Keratinocyte (primary cell): ENCODE results near the gene SIK2. TPM values are rescaled to one million over a fixed set of nuclear protein-coding genes. Genes with fewer than 3 reads are reported as not detected.

Experiments used
- DNase-seq: peaks from one replicate; pipeline ENCODE4 v3.0.0-alpha.2; 2011; ENCODE audit warnings: low read depth, missing footprints, low spot score
- FAIRE-seq: peaks from 2 replicates; lab custom pipeline; 2011; peaks lifted over from hg19 to GRCh38; lab: Jason Lieb, UNC
- H2AFZ ChIP-seq: 2 replicates; pipeline ENCODE4 v1.6.0; 2012; ENCODE audit warnings: low read length, control low read depth, inconsistent platforms; ENCODE audit not compliant: control insufficient read depth
- H3K27ac ChIP-seq: 2 replicates; pipeline ENCODE4 v1.5.1; 2011; ENCODE audit warnings: low read length; ENCODE audit not compliant: control insufficient read depth, insufficient read depth
- H3K27me3 ChIP-seq: 3 replicates; pipeline ENCODE4 v1.6.0; 2011; ENCODE audit warnings: low read length; ENCODE audit not compliant: control insufficient read depth, insufficient read depth; ENCODE audit errors: extremely low read depth
- H3K36me3 ChIP-seq, 2 experiments: 2 replicates in 1 of 2; 3 replicates in 1 of 2; pipeline ENCODE4 v1.5.1; 2011; ENCODE audit warnings: low read length in 2 of 2, mild to moderate bottlenecking in 1 of 2; ENCODE audit not compliant: control insufficient read depth in 2 of 2, insufficient read depth in 2 of 2; ENCODE audit errors: extremely low read depth in 1 of 2
- H3K4me1 ChIP-seq: 3 replicates; pipeline ENCODE4 v1.5.1; 2011; ENCODE audit warnings: low read length; ENCODE audit not compliant: control insufficient read depth, insufficient read depth; ENCODE audit errors: extremely low read depth
- H3K4me2 ChIP-seq: 3 replicates; pipeline ENCODE4 v1.6.0; 2011; ENCODE audit warnings: low read depth, low read length; ENCODE audit not compliant: control insufficient read depth, insufficient read depth; ENCODE audit errors: extremely low read depth
- H3K4me3 ChIP-seq, 3 experiments: fragments of 200-600 bp in 1 of 3; sonication (generic) in 1 of 3; 2 replicates in 2 of 3; 3 replicates in 1 of 3; pipeline ENCODE4 v1.5.1; 2011 to 2016; ENCODE audit warnings: low read length in 3 of 3, mild to moderate bottlenecking in 3 of 3, control low read depth in 2 of 3, inconsistent platforms in 1 of 3, low read depth in 1 of 3, mixed read lengths in 1 of 3, mixed run types in 1 of 3, moderate library complexity in 1 of 3; ENCODE audit not compliant: control insufficient read depth in 2 of 3, insufficient read depth in 2 of 3; ENCODE audit errors: extremely low read depth in 1 of 3
- H3K79me2 ChIP-seq: 2 replicates; pipeline ENCODE4 v1.6.0; 2012; ENCODE audit warnings: low read length; ENCODE audit not compliant: control insufficient read depth, insufficient read depth
- H3K9ac ChIP-seq: 3 replicates; pipeline ENCODE4 v1.6.0; 2011; ENCODE audit warnings: low read length; ENCODE audit not compliant: control insufficient read depth, insufficient read depth; ENCODE audit errors: extremely low read depth
- H3K9me1 ChIP-seq: 3 replicates; pipeline ENCODE4 v1.6.0; 2011; ENCODE audit warnings: low read length; ENCODE audit not compliant: control insufficient read depth, insufficient read depth; ENCODE audit errors: extremely low read depth
- H3K9me3 ChIP-seq: 2 replicates; pipeline ENCODE4 v1.5.1; 2012; ENCODE audit warnings: low read depth, low read length; ENCODE audit not compliant: control insufficient read depth
- H4K20me1 ChIP-seq: 3 replicates; pipeline ENCODE4 v1.6.0; 2011; ENCODE audit warnings: low read length; ENCODE audit not compliant: control insufficient read depth, insufficient read depth; ENCODE audit errors: extremely low read depth
- CTCF ChIP-seq, 3 experiments: IDR thresholded peaks in 1 of 3; conservative IDR thresholded peaks in 1 of 3; optimal IDR thresholded peaks in 1 of 3; 2 replicates in 2 of 3; 3 replicates in 1 of 3; pipeline versions ENCODE3 to v1.5.1; 2011; ENCODE audit warnings: low read length in 3 of 3, mild to moderate bottlenecking in 3 of 3, moderate library complexity in 2 of 3, control low read depth in 1 of 3, inconsistent platforms in 1 of 3; ENCODE audit not compliant: insufficient read depth in 2 of 3; ENCODE audit errors: extremely low read depth in 1 of 3
- EZH2 ChIP-seq: IDR thresholded peaks from one replicate; pipeline ENCODE4 v1.6.1; 2012; ENCODE audit warnings: inconsistent platforms, mild to moderate bottlenecking, low read length, moderate library complexity
- dilution Hi-C: fragments of 300-500 bp; cut with MboI; formaldehyde crosslinking; loops from one replicate; pipeline ENCODE4 v1.7.0; 2020; ENCODE audit warnings: low sequenced_read_pairs; ENCODE audit not compliant: extremely low pct_ligation_motif_present
- polyA plus RNA-seq, 5 experiments: library from polyadenylated mRNA; depleted of rRNA in 3 of 5; stranded (reverse) in 3 of 5; stranded (forward) in 1 of 5; unstranded in 1 of 5; fragments of >200 nt; gene quantifications; 1 replicate in 1 of 5; 2 replicates in 3 of 5; 3 replicates in 1 of 5; pipeline versions ENCODE4 v1.2.1 to v1.2.3, GENCODE V29; 2011 to 2012; ENCODE audit warnings: missing spikeins in 2 of 5, low read depth in 1 of 5, low replicate concordance in 1 of 5

SIK2 gene
- polyA plus RNA-seq, 1 donor (not counting 4 experiments of a cell fraction or from before 2014, with no cell fraction given): 10.0 TPM

- FAIRE-seq: no peak
- no peak overlapping the region for H3K9ac ChIP-seq
Observed at GRCh38 chr11:111749646-111750045, 147.4 kb downstream of the SIK2 start.

GRCh38 chr11:111756097-111756496 lies 153.8 kb downstream of the SIK2 start:
- FAIRE-seq (no peak), DNase-seq (no peak)
- Histone ChIP-seq H3K9me1 (no peaks in the 10 kb centered on the region), H4K20me1 (no peaks in the 10 kb centered on the region), H3K36me3 (peaks cover 15 to 26% of the 10 kb centered on the region in 2 experiments), H3K4me1 (no peaks in the 10 kb centered on the region), H3K4me3 (no peak overlapping the region), H3K27ac (no peak overlapping the region), H3K27me3 (no peaks in the 10 kb centered on the region), H3K9ac (no peak overlapping the region), H3K9me3 (no peaks in the 10 kb centered on the region), H2AFZ (no peak overlapping the region), H3K4me2 (no peak overlapping the region), H3K79me2 (no peaks in the 10 kb centered on the region)
- TF ChIP-seq CTCF (optimal IDR thresholded peaks at IDR 0.05 in 1 of 3, IDR thresholded peaks at IDR 0.05 in 1 of 3, conservative IDR thresholded peaks at IDR 0.05 in 1 of 3; ENCODE audit: extremely low read depth in 1 of 3, insufficient read depth in 2 of 3, low read length in 3 of 3) (no peak), EZH2 (no peak)
- dilution Hi-C loops: loop anchor here (5.0 kb wide), 1 partner anchor 51 kb away; no protein-coding TSS in a partner anchor

More at GRCh38 chr11:111749646-111750045, 147.4 kb downstream of the SIK2 start:
- Histone ChIP-seq H3K27me3 (no peaks in the 10 kb centered on the region), H3K79me2 (peaks cover 2% of the 10 kb centered on the region), H4K20me1 (no peaks in the 10 kb centered on the region), H2AFZ (no peak overlapping the region), H3K27ac (no peak overlapping the region), H3K4me1 (peaks cover 11% of the 10 kb centered on the region), H3K4me3 (no peak overlapping the region), H3K4me2 (no peak overlapping the region), H3K36me3 (peaks cover 17 to 25% of the 10 kb centered on the region in 2 experiments), H3K9me3 (no peaks in the 10 kb centered on the region), H3K9me1 (no peaks in the 10 kb centered on the region)
- no peak for TF ChIP-seq EZH2
- no peak for TF ChIP-seq CTCF (optimal IDR thresholded peaks at IDR 0.05 in 1 of 3, IDR thresholded peaks at IDR 0.05 in 1 of 3, conservative IDR thresholded peaks at IDR 0.05 in 1 of 3; ENCODE audit: extremely low read depth in 1 of 3, insufficient read depth in 2 of 3, low read length in 3 of 3)
- dilution Hi-C loops: no loop called here
- DNase-seq: no peak
